ENCODE results near the gene FOXD1. TPM values are rescaled to one million over a fixed set of nuclear protein-coding genes. Genes with fewer than 3 reads are reported as not detected.
"Not testable (repeated sequence)": the region's sequence is repeated elsewhere in the genome, so short reads cannot be mapped to it uniquely, and the experiment has no call there.

The FOXD1 gene
- total and polyA plus RNA-seq, 8 donors, result 0.06 to 0.14 (median 0.12) TPM; not detected in 5

GRCh38 chr5:73488806-73489205, 40.2 kb upstream of the FOXD1 start:
- no peaks in the 10 kb centered on the region for H3K4me1 ChIP-seq
- 61 to 74% methylated on average over 3 of the region's 3 CpGs for WGBS, 2 donors
- no peak overlapping the region for H3K27ac ChIP-seq
- intact Hi-C loops (cut with DNase I), result no loop called here
- DNase-seq, result no peak
- no peaks in the 10 kb centered on the region for H3K36me3 ChIP-seq
- TF ChIP-seq CTCF (IDR thresholded peaks at IDR 0.05), result no peak
- no peak for FAIRE-seq
- ATAC-seq, result no peak
- H3K27me3 ChIP-seq, result peaks cover 0 to 6% (median 2%) of the 10 kb centered on the region in 4 donors
- no peaks in the 10 kb centered on the region for H3K9me3 ChIP-seq
- no peak overlapping the region for H3K4me3 ChIP-seq

DNA sequence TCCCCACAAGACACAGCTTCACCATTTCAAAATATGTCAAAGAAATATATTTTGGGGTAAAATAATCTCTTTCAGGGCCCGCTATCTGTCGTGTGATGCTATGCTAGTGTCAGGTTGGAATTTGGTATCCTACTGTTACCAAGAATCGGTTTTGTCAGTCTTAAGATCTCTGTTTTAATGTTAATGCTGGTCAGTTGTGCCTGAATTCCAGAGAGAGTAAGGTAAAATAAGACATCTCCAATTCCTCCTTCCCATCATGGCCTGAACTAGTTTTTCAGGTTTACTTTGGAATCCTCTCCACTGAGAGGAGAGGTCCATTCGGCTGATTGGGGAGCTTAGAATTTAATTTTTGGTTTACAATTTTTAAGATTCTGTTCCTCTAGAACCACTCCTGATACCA, 39.2 kb upstream of the FOXD1 start:
- FAIRE-seq (no peak), DNase-seq (no peak), ATAC-seq (no peak)
- Histone ChIP-seq H3K27me3 (peaks cover 0 to 3% (median 0%) of the 10 kb centered on the region in 4 donors), H3K4me3 (no peak overlapping the region), H3K27ac (no peak overlapping the region), H3K36me3 (no peaks in the 10 kb centered on the region), H3K9me3 (no peaks in the 10 kb centered on the region), H3K4me1 (no peaks in the 10 kb centered on the region)
- WGBS, 2 donors, result 68 to 75% methylated on average over 4 of the region's 4 CpGs
- no peak for TF ChIP-seq CTCF (IDR thresholded peaks at IDR 0.05)
- intact Hi-C loops (cut with DNase I), result no loop called here

GRCh38 chr5:73487257-73487656, 38.7 kb upstream of the FOXD1 start:
- FAIRE-seq; H3K27ac ChIP-seq; ATAC-seq; H3K9me3 ChIP-seq; H3K27me3 ChIP-seq; intact Hi-C loops (cut with DNase I); H3K4me3 ChIP-seq; DNase-seq; H3K36me3 ChIP-seq; H3K4me1 ChIP-seq: not testable (repeated sequence)
- WGBS, 2 donors, result 71 to 82% methylated on average over 4 of the region's 4 CpGs

DNA sequence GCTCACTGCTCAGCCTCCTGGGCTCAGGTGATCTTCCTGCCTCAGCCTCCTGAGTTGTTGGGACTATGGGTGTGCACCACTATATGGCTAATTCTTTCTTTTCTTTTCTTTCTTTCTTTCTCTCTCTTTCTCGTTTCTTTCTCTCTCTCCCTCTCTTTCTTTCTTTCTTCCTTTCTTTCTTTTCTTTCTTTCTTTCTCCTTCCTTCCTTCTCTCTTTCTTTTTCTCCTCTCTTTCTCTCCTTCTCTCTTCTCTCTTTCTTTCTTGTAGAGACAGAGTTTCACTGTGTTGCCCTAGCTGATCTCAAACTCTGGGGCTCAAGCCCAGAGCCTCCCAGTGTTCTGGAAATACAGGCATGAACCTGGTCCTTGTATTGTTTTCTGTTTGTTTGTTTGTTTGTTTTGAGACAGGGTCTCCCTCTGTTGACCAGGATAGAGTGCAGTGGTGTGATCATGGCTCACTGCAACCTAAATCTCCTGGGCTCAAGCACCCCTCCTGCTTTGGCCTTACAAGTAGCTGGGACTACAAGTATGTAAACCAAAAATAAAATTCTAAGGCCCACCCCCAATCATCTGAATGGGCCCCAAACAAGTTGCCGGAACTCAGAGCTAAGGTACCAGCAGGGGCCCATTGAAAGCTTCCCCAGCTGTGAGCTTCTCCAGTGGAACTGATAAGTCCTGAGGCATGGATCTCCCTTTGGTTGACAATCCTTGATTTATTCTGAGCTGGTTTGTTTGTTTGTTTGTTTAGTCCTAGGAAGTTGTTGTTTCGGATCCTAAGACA, 37.7 kb upstream of the FOXD1 start:
- FAIRE-seq (no peak), DNase-seq (no peak), ATAC-seq (no peak)
- Histone ChIP-seq H3K4me3 (no peak overlapping the region), H3K36me3 (no peaks in the 10 kb centered on the region), H3K27ac (no peak overlapping the region), H3K9me3 (no peaks in the 10 kb centered on the region), H3K4me1 (no peaks in the 10 kb centered on the region), H3K27me3 (peaks cover 0 to 3% (median 0%) of the 10 kb centered on the region in 4 donors)
- WGBS, 2 donors, result 66% methylated on average over 3 of the region's 3 CpGs
- intact Hi-C loops (cut with DNase I), result no loop called here
- TF ChIP-seq CTCF (IDR thresholded peaks at IDR 0.05), result no peak

- Histone ChIP-seq H3K4me1 (no peaks in the 10 kb centered on the region), H3K4me3 (no peak overlapping the region), H3K36me3 (no peaks in the 10 kb centered on the region), H3K9me3 (no peaks in the 10 kb centered on the region), H3K27me3 (peaks cover 0 to 3% (median 0%) of the 10 kb centered on the region in 4 donors), H3K27ac (no peak overlapping the region)
- intact Hi-C loops (cut with DNase I), result no loop called here
- no peak for FAIRE-seq
- 82 to 83% methylated on average over 3 of the region's 3 CpGs for WGBS, 2 donors
- TF ChIP-seq CTCF (IDR thresholded peaks at IDR 0.05), result no peak
- DNase-seq, result no peak
- ATAC-seq, result no peak
Measured at GRCh38 chr5:73485715-73486114, 37.1 kb upstream of the FOXD1 start.

Measured in pancreas (tissue), 10 donors.